Pancreas (tissue), 10 donors: ENCODE results near the gene ZNF608. TPM values are rescaled to one million over a fixed set of nuclear protein-coding genes. Genes with fewer than 3 reads are reported as not detected.

Experiments
- ATAC-seq, 4 donors: fragments of 200-7000 bp; cut with Tn5 transposase; one replicate each; pipeline versions ENCODE4 v1.8.0 to v1.9.1; 2020; ENCODE audit warnings: mild to moderate bottlenecking in 4 of 4, moderate library complexity in 4 of 4
- DNase-seq, 6 donors: peaks; one replicate each; pipeline ENCODE4 v3.0.0-alpha.2; 2020
- FAIRE-seq: peaks from 2 replicates; lab custom pipeline; 2012; peaks lifted over from hg19 to GRCh38; lab: Jason Lieb, UNC
- H3K27ac ChIP-seq, 4 donors: fragments of 200-600 bp; sonication (generic); 1 replicate in 3 of 4; 2 replicates in 1 of 4; pipeline versions ENCODE4 v1.5.0 to v1.8.0; 2020
- H3K27me3 ChIP-seq, 4 donors: fragments of 200-600 bp; one replicate each; pipeline ENCODE4 v1.8.0; 2021
- H3K36me3 ChIP-seq, 3 donors: fragments of 200-600 bp; sonication (generic) in 1 of 3; one replicate each; pipeline versions ENCODE4 v1.5.0 to v1.8.0; 2020 to 2021
- H3K4me1 ChIP-seq, 3 donors: fragments of 200-600 bp; one replicate each; pipeline ENCODE4 v1.8.0; 2021
- H3K4me3 ChIP-seq, 4 donors: fragments of 200-600 bp; sonication (generic) in 2 of 4; one replicate each; pipeline versions ENCODE4 v1.5.0 to v1.8.0; 2020 to 2021
- H3K9me3 ChIP-seq, 4 donors: fragments of 200-600 bp; one replicate each; pipeline ENCODE4 v1.8.0; 2021
- CTCF ChIP-seq, 4 donors: fragments of 200-600 bp; sonication (generic) in 3 of 4; IDR thresholded peaks; one replicate each; pipeline versions ENCODE4 v1.5.0 to v1.8.0; 2021; ENCODE audit warnings: antibody characterized with exemption in 4 of 4
- WGBS, 2 donors: extraction: QIAGEN DNeasy Blood & Tissue Kit; methylation state at CpG; one replicate each; pipeline ENCODE4 v1.1.7; 2013; 5-methylcytosine and 5-hydroxymethylcytosine counted together
- intact Hi-C, 3 donors: fragments of 100-400 bp; cut with DNase I; formaldehyde crosslinking; loops; one replicate each; pipeline versions ENCODE4 v1.11.1 to v1.14.2; 2022
- polyA plus RNA-seq, 2 donors: library from polyadenylated mRNA; stranded (reverse); fragments of 200-250 nt; gene quantifications; one replicate each; pipeline ENCODE4 v1.2.3, GENCODE V29; 2013
- total RNA-seq, 6 donors: library from RNA; stranded (reverse); fragmentation: NEBNext Ultra II Directional in 4 of 6; extraction: Animal tissue kit (Norgen Biotek cat#: 25700) in 4 of 6; gene quantifications; one replicate each; pipeline versions ENCODE4 v1.2.1 to v1.2.4, GENCODE V29; 2021 to 2023
- donor health status: healthy with polysubstance abuse.
- donor health status: DM: no; HTN: no; CAD: no; lungs with moderate emphysema.
- donor health status: DM: no; HTN: no; CAD: no.
- donor health status: control.
- donor health status: control.
- donor health status: Bipolar disorder and iron deficiency.
- donor health status: DM: yes; HTN: yes; CAD: no.
- donor health status: DM: no; HTN: no; CAD: no.
- donor health status: DM: no; HTN: no; CAD: no.
- donor health status: DM: yes; HTN: yes; CAD: no.

ZNF608 gene
- total and polyA plus RNA-seq, 8 donors: 9.3 to 21.6 (median 12.3) TPM

DNA sequence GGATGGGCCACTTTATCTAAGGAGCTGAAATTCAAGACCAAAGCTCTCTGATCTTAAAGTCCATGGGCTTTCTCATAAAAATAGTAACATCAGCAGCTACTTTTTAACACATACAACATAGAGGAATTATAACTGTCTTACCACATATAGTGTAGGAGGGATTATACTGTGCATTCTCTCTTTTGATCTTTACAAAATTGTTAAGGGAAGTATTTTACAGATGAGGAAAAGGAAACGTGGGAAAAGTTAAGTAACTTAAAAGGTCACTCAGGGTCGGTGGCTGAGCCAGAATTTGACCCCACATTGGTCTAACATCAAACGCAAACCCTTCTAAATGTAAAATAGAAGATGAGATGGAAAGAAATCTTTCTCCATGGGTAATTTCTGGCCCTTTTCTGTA lies 38.4 kb downstream of the ZNF608 start:
- WGBS, 2 donors: 51% methylated on average over 3 of the region's 3 CpGs
- peaks cover 11 to 28% (median 16%) of the 10 kb centered on the region in 3 donors for H3K4me1 ChIP-seq
- no peaks in the 10 kb centered on the region for H3K36me3 ChIP-seq
- ATAC-seq (no peak), DNase-seq (no peak), FAIRE-seq (no peak)
- peak overlapping the region in 1 of 4 donors; percentile 73 for H3K27ac ChIP-seq
- no peak overlapping the region for H3K4me3 ChIP-seq
- no peak for TF ChIP-seq CTCF (IDR thresholded peaks at IDR 0.05)
- H3K9me3 ChIP-seq: no peaks in the 10 kb centered on the region
- no peaks in the 10 kb centered on the region for H3K27me3 ChIP-seq
- intact Hi-C loops: no loop called here

GRCh38 chr5:124707520-124707919 lies 38.9 kb downstream of the ZNF608 start:
- ATAC-seq (peak in 1 of 4 donors; percentile 15), DNase-seq (no peak), FAIRE-seq (no peak)
- Histone ChIP-seq H3K4me3 (peak overlapping the region in 1 of 4 donors; percentile 26), H3K4me1 (peaks cover 16 to 33% (median 16%) of the 10 kb centered on the region in 3 donors), H3K27ac (peak overlapping the region in 3 of 4 donors; percentile 48 to 73 (median 65)), H3K9me3 (no peaks in the 10 kb centered on the region), H3K36me3 (no peaks in the 10 kb centered on the region), H3K27me3 (no peaks in the 10 kb centered on the region)
- 40 to 41% methylated on average over 6 of the region's 6 CpGs for WGBS, 2 donors
- TF ChIP-seq CTCF (IDR thresholded peaks at IDR 0.05): no peak
- intact Hi-C loops: no loop called here

DNA sequence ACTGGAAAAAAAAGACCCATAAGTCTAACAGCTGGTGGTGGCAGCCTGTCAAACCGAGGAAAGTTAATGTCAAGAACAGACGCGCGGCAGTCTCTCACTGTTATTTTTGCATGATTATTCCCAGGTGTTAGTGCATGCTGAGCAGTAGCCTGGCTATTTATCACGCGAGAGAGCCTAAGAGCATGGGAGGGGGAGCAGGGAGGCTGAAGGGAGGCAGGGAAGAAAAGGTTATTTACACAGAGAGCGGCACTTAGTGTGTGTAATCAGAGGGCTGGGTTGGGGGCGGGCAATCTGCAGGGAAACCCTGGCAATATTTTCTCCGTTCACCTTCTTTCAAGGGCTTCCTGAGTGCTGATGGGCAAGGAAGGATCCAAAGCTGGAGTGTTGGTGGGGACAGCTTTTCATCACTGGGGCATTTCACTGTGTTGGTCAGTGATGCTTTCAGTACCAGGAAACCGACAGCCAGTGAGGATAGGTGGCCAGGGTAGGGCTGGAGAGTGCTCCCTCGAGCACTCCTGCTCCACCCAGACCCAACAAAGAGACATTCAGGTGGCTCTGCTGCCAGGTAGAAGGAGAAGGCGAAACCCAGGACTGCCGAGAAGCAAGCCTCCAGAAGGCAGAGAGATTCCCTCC lies 39.6 kb downstream of the ZNF608 start:
- FAIRE-seq (no peak), DNase-seq (peak in 5 of 6 donors; percentile 54 to 81 (median 62)), ATAC-seq (peak; percentile 88 to 92 (median 92))
- Histone ChIP-seq H3K27ac (peak overlapping the region; percentile 37 to 73 (median 56)), H3K36me3 (no peaks in the 10 kb centered on the region), H3K4me3 (peak overlapping the region in 2 of 4 donors; percentile 22 to 26), H3K9me3 (no peaks in the 10 kb centered on the region), H3K27me3 (no peaks in the 10 kb centered on the region), H3K4me1 (peaks cover 16 to 34% (median 21%) of the 10 kb centered on the region in 3 donors)
- 4 to 14% methylated on average over 13 of the region's 13 CpGs for WGBS, 2 donors
- intact Hi-C loops: no loop called here
- TF ChIP-seq CTCF (IDR thresholded peaks at IDR 0.05): no peak

DNA sequence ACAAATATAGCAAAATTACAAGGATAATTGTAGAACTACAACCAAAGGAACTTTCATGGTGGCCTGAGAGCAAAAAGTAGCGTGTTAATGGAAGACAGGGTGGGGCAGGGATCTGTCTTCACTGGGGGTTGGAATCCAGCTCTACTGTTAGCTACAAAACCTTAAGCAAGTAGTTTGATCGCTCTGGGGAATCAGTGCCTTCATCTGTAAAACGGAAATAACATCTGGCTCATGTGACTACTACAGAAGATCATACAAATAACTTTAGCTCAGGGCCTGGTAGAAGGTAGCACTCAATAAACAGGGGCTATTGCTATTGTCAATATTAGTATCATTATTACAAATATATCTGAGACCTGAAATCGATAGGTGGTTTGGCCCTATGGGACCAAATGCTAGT lies 40.4 kb downstream of the ZNF608 start:
- ATAC-seq (no peak), FAIRE-seq (no peak), DNase-seq (no peak)
- H3K36me3 ChIP-seq: no peaks in the 10 kb centered on the region
- H3K4me1 ChIP-seq: peaks cover 16 to 32% (median 21%) of the 10 kb centered on the region in 3 donors
- intact Hi-C loops: no loop called here
- no peaks in the 10 kb centered on the region for H3K27me3 ChIP-seq
- H3K27ac ChIP-seq: peak overlapping the region in 2 of 4 donors; percentile 48 to 73
- H3K9me3 ChIP-seq: no peaks in the 10 kb centered on the region
- 58 to 59% methylated on average over 4 of the region's 4 CpGs for WGBS, 2 donors
- no peak overlapping the region for H3K4me3 ChIP-seq
- no peak for TF ChIP-seq CTCF (IDR thresholded peaks at IDR 0.05)

DNA sequence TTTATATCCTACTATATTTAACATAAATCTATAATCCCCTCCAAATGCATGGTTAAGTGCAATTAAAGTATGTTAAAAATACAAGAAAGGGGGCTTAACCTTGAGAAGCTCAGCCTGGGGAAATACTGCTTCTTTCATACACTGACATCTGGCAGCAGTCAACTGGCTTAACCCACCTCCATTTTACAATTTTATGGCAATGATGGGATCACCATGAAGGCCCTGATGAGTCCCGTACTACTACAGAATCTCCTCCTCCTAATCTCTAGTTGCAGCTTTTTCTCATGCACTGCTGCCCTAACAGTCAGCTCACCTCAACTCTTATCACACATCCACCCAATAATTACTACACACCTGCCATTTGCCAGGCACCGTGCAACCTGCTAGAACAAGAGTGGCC lies 40.9 kb downstream of the ZNF608 start:
- FAIRE-seq: no peak
- Histone ChIP-seq H3K36me3 (no peaks in the 10 kb centered on the region), H3K9me3 (no peaks in the 10 kb centered on the region), H3K4me3 (no peak overlapping the region), H3K27ac (peak overlapping the region in 2 of 4 donors; percentile 48 to 73), H3K27me3 (no peaks in the 10 kb centered on the region), H3K4me1 (peaks cover 12 to 30% (median 21%) of the 10 kb centered on the region in 3 donors)
- intact Hi-C loops: no loop called here
- WGBS, 2 donors: 35 to 36% methylated on average over 2 of the region's 2 CpGs
- no peak for ATAC-seq
- no peak for DNase-seq
- TF ChIP-seq CTCF (IDR thresholded peaks at IDR 0.05): no peak
